HG02884 (cell line): ENCODE results near the gene COX7A2L.
A peak's percentile ranks its signal among the peaks of the same experiment; 100 is the strongest.
"Not testable (repeated sequence)": the region's sequence is repeated elsewhere in the genome, so short reads cannot be mapped to it uniquely, and the experiment has no call there.

Experiments used
- ATAC-seq: cut with Tn5 transposase; IDR thresholded peaks from one replicate; pipeline ENCODE4 v1.9.1; 2021; ENCODE audit warnings: mild to moderate bottlenecking, moderate library complexity; ENCODE audit not compliant: unreplicated experiment

COX7A2L gene, protein sequence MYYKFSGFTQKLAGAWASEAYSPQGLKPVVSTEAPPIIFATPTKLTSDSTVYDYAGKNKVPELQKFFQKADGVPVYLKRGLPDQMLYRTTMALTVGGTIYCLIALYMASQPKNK

DNA sequence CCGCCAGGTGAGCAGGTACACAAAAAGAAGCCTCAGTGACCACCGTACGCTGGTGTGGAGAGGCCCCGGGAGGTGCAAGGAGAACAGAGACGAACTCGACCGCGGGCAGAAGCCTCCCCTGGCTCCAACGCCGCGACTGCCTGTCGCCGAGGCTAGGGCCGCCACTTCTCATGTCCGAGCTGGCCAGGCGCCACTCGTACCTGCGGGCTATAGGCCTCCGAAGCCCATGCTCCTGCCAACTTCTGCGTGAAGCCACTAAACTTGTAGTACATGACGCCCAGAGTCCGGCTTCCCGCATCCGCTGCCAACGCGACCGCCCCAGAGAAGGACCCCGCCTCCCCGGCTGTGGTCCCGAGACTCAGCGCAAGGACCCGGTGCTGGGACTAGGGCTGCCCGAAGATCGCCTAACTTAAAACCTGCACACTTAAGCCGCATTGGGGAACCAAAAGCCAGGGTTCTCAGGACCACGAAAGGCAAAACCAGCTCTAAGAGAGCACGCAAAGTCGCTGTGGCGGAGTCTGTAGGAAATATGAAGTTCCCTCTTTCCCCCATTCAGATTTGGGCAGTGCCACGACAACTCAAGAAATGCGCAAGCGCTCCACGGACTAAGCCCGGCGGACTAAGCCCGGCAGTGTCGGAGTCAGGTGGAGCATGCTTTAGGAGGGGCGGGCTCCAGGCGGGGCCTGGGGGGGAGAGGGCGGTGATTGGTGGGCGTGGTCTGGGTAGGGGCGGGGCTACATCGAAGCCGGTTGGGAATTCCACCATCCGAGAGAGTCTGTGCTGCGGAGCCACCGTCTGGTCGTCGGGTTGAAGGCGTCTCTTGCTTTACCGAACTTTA is at the start of gene COX7A2L:
TSS of gene COX7A2L (minus strand) at position 328 of the 838 bp plus-strand sequence. CDS start at position 272, 56 bp downstream.
- ATAC-seq: peak; percentile 89

DNA sequence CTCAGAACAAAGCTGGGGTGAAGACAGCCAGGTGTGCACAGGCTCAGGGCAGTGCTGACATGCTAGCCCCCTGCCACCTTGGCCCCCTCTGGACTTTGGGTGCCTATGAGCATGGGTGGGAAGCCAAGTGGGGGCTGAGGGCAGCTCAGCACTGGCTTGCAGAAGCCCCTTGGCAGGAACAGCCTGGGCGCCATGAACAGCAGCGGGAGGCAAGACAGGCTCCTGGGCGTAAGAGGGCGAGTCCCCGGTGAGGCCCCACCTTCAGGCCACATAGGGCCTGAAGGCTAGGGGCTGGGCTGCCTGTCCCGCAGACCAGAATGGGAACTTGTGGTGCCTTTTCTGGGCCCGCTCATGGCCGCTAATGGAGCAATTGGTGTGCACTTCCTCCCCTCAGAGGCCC is 47.0 kb upstream of the COX7A2L start:
- no peak for ATAC-seq

DNA sequence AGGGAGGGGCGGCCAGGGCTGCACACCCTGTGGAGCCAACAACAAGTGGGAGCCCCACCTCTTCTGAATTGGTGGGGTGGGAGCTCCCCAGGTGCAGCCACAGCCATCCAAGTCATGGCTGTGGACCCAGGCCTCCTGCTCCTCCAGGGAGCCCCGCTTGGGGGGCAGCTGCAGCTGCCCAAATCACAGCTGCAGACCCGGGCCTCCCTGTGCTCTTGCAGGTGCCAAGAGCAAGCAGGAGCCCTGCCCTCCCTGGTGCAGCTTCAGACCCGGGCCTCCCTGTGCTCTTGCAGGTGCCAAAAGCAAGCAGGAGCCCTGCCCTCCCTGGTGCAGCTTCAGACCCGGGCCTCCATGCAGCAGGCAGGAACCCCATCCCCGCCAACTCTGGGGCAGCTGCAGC is 46.5 kb upstream of the COX7A2L start:
- ATAC-seq: no peak

DNA sequence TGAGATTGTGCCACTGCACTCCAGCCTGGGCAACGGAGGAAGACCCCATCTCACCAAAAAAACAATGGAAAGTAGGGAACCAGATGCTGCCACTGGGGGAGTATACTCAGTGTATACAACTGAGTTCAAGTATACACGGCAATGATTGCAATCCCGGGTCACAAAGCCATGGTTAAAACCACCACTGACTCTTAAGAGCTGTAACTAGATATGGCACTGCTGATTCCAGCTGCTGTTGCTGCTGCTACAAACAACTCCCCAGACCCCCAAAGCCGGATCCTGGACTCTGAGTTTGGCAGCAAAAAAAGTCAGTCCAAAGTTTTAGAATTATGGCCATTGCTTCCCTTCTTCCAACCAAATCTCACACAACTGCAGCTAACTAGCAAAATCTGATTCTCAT is 43.7 kb upstream of the COX7A2L start:
- ATAC-seq: no peak

DNA sequence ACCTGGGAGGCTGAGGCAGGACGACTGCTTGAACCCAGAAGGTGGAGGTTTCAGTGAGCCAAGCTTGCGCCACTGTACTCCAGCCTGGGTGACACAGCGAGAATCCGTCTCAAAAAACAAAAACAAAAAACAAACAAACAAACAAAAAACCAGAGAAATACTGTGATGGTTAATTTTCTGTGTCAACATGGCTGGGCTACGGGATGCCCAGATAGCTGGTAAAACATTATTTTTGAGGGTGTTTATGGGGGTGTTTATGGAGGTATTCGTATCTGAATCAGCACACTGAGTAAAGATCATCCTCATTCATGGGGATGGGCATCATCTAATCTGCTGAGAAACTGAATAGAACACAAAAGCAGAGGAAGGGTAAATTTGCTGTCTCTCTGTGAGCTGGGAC is 40.8 kb upstream of the COX7A2L start:
- ATAC-seq: no peak

DNA sequence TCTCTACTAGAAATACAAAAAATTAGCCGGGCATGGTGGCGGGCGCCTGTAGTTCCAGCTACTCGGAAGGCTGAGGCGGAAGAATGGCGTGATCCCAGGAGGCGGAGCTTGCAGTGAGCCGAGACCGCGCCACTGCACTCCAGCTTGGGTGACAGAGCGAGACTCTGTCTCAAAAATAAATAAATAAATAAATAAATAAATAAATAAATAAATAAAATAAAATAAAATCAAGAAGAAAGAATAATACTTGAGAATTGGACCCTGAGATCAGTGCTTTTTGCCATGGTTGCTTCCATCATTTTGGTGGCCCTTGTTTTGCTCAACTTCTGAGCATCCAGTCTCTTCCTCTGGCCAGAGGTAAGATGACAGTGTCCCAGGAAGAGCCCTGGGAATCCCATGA is 37.0 kb upstream of the COX7A2L start:
- ATAC-seq: not testable (repeated sequence)

DNA sequence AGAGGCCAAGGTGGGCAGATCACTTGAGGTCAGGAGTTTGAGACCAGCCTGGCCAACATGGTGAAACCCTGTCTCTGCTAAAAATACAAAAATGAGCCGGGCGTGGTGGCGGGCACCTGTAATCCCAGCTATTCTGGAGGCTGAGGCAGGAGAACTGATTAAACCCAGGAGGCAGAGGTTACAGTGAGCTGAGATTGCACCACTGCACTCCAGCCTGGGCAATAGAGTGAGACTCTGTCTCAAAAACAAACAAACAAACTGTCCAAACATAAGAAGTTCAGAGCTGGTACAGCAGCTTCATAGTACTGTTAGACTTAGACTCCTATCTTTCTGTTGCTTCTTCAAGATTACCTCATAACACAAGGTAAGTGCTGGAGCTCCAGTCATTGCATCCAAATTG is 32.3 kb upstream of the COX7A2L start:
- not testable (repeated sequence) for ATAC-seq

DNA sequence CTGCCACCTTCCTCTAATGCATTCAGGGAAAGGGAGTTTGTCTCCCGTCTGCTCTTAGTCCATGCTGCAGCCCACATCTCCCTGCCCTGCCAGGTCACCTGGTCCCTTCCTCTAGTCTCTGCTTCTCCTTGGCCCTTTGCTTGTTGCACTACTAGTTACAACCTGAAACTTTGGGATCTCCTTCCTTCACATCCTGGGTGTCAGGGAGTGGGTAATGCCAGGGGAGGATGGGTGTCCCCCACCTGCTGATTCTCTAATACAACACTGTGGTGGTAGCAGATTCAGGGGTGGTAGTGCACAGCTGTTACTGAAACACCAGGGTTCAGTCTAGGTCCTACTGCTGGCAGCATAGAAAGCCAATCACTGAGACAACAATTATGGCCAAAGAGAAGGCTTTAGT is 31.2 kb upstream of the COX7A2L start:
- no peak for ATAC-seq

DNA sequence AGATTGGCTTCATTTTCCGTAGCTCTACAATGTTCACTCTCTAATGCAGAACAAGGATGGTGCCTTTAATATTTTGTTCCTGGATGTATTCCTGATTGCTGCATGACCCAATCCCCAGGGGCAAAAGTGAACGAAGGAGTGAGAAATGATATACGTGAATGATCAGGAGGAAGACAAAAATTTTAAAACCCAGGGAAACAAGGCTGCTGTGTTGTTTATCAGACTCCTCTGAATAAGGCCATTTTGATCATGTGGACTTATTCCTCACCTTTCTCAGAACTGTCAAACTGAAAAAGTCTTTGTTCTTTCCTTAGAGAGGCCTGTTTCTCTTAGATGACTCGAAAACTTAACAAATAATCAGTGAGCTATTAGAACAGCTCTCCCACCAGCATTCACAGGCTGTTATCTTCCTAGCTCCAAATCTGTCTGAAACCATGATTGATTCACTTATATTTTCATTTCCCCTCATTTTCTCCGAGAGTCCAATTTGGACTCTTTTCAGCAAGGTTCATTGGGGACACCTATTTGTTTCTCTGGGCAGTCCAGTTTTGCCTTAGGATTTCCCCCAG is 29.5 kb upstream of the COX7A2L start:
- no peak for ATAC-seq

DNA sequence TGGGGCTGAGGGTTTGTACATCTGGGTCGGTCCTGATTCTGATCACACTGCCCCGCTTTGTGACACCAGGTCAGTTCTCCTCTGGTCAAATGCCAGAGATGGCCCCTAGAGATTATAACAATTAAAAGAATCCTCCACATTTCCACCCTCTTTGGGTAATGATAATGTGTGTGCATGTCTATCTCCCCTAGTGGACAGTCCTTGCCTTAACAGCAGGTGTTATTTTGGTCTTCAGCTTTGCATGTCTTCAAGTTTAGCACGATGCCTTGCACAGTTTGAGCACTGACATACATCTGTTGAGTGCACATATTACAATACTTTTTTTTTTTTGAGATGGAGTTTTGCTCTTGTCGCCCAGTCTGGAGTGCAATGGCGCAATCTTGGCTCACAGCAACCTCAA is 25.7 kb upstream of the COX7A2L start:
- no peak for ATAC-seq

DNA sequence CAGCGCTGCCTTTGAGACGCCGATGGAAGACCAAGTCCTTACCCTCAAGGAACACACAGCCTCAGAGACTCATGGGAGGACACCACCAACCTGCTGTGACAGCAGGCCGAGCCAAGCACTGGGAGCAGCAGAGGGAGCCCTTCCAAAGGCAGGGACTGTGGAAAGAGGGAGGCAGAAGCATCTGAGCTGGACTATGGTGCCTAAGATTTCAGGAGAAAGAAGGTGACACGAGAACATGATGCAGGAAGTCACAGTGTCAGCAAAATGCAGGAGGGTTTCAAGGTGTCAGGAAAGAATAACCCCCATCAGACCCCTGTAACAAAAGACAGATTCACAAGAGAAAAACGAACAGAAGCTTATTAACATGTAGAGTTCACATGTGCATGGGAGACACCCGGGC is 24.2 kb upstream of the COX7A2L start:
- ATAC-seq: no peak

DNA sequence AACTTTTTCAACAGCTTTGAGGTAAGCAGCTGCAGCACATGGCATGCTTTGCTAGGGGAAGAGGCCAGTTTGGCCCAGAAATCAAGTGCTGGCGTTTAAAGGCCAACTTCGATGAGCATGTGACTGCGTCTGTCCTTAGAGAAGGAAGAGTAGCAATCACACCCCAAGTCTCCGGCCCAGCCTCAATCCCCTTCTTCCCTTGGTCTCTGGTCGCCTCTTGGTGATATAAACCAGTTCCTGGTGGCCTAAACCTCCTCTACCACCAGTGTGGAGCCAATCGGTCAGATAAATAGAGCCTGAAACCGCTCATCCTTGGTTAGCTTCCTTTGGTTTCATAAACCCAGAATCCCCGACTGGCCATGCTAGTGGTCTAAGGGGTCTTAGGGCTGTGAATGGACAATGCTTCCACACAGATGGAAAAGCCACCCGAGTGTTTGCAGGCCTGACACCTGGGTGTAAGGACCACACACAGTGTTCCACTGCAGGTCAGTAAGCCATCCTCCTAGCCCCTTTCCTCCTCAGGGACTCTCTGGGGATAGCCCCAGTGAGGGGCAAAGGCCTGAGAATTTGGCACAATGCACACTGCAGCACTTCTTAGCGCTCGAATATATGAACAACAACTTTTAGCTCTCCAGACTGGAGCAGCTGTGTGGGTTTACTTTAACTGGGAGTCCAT is 23.0 kb upstream of the COX7A2L start:
- ATAC-seq: no peak

DNA sequence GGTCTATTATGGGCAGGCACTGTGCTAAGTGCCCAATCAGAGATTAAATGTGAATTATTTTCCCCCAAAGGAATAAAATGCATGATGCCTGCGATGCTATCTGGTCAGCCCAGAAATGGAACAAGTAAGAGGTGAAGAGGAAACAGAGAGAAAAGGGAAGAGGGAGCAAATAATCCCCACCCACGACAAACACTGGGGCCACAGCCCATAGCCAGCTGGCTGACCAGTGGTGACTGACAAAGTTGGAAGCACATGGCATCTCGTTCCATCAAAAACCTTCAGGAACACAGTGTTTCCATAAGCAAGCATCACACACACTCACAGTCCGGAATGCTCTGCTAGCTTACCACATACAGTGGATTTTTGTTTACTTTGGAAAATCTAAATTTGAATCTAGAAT is 21.1 kb upstream of the COX7A2L start:
- no peak for ATAC-seq

DNA sequence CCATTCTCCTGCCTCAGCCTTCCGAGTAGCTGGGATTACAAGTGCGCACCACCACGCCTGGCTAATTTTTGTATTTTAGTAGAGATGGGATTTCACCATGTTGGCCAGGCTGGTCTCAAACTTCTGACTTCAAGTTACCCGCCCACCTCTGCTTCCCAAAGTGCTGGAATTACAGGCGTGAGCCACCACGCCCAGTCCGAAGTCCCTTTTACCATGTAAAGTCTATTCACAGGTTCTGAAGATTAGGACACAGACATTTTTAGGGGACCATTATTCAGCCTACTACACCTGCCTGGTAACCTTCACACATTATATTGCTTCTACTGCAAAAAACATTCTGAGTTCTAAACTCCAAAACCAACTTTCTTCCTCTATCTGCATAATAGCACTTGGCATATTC is 19.0 kb upstream of the COX7A2L start:
- not testable (repeated sequence) for ATAC-seq

DNA sequence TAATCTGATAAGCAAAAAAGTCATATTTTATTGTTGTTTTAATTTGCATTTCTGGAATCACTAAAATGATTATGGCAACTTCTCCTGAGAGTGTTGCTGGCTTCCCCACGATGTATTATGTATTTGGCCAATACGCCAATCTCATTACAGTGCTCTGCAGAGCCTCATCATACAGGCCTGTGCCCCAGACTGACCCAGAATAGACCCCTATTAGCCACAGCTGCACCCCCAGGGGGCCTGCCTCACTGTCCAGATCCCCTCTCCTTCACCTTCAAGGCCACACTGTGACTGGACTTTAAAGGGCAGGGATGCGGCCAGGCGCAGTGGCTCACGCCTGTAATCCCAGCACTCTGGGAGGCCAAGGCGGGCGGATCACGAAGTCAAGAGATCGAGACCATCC is 17.4 kb upstream of the COX7A2L start:
- no peak for ATAC-seq

DNA sequence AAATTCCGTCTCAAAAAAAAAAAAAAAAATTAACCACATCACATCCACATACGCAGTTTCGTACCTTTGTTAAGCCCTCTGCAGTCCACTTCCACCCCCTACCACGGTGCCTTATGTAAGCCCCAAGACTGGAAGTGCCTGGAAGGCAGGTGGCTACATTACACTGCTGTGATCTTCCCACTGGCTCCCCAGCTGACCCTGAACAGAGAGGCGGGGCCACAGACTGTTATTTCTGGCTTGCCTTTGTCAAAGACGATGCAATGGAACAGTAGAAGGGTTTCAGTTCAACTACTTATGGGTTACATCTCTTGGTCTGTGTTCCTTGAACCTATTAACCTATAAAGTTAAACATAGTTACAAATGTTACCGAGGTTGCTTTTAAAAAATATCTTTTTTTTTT is 15.7 kb upstream of the COX7A2L start:
- no peak for ATAC-seq

DNA sequence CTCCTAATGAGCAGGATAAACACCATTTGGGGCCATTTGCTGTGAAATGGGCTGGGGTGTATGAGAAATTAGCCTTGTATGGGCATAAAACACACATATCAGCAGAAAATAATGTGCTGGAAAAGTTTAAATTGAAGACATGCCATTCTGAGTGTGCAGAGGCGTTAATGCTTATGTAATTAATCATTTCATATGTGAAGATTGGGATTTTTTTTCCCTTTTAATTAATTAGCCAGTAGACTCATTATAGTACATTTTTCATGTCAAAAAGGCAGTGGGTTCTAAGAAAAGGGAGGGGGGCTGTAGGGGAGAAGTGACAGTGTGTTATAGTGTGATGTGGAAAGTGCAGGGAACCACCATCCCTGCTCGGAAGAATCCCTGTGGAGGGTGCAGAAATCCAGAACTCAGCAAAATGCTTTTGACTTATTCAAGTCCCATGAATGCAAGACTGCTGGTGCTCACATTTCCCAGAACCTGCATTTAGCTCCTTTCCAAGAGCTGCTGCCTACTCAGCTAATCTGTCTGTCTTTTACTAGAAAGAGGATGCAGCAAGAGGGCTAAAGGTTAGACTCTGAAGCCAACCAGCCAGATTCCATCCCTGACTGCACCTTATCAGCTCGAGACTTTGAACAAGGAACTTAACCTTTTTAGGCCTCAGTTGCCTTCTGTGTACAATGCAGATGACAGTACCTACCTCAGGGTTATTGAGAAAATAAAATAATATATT is 11.6 kb upstream of the COX7A2L start:
- ATAC-seq: no peak

DNA sequence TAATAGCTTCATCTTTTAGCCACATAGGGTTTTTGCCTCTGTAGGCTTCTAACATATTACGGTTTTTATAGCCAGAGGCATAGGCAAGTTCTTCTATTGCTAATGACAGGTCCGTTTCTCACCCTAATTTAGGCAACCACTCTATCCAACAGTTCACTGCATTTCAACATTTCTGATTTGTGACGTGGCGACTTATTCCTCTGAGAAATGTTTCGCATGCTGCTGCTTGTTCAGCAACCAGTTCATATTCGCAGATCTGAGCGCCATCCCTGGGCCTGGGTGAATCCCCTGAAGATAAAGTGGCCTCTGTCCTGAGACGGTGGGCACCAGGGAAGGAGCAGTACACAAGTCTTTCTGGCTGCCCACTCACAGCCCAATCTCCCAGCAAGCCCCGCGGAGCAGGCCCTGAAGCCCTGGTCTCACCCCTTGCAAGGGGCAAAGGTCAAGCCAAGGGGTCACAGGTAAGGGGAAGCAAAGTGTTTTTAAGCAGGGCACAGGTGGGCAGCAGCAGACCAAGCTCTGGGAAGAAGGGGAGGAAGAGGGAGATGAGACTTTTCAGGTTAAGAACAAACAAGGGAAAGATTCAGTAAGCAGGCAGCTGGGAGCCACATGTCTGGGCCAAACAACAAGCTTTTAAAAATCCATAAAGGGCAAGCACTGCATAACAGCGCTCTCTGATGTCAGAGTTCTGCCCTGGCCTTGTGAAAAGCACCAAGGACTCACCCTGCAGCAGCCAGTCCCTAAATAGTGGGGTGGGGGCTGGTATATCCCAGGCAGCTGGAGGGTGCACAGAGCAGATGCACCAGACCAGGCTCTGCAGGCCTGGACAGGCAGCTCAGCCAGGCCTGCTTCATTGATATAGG is 10.8 kb upstream of the COX7A2L start:
- no peak for ATAC-seq

DNA sequence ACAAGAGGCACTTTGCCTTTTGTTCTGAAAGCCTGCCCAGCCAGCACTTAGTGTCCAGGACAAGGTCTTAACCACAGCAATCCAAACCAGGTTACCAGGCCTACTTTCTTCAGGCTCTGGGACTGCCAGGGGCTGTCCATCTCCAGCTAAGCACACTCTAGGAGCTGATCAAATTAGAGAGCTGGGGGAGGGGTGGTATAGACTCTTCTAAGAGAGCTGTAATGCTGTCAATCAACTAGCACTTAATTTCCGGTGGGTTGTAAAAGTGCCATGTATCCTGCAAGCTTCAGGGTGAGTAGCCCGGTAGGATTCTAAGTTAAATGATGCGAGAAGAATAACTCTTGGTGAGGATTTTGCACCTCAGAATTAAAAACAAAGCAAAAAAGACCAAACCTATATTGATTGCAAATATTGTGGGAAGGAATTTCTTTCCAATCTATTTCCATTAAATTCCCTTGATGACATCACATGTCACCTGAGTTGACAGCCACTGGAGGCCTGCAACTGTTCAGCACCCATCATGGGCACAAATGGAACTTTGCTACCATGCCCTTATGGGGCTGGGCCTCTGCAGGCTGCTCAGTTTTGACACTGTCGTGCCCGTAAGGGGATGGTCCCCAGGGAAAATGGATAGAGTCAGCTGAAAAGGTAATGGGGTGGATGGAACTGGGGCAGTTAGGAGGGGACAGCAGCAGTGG is 8.7 kb upstream of the COX7A2L start:
- ATAC-seq: no peak
